HCT116 (cell line): ENCODE results near the gene TTC39C. TPM values are rescaled to one million over a fixed set of nuclear protein-coding genes. Genes with fewer than 3 reads are reported as not detected.

Experiments used
- ATAC-seq: fragments of 200-7000 bp; cut with Tn5 transposase; 2 replicates; pipeline ENCODE4 v1.9.1; 2020; ENCODE audit warnings: mild to moderate bottlenecking, moderate library complexity
- BruUV-seq: library from RNA; stranded (reverse); fragments of 400-500 nt; replicated peaks from 2 replicates; lab custom pipeline; 2021; lab: Mats Ljungman, UMichigan
- CTCF ChIA-PET: fragments of 300-600 bp; sonication (Branson Sonifier 250); formaldehyde crosslinking; loops from one replicate; lab custom pipeline; 2021; ENCODE audit warnings: antibody characterized with exemption; lab: Charles Lee
- POLR2A ChIA-PET: fragments of 300-600, 350-600 bp; sonication (Branson Sonifier 250); formaldehyde crosslinking; loops from one replicate; lab custom pipeline; 2021; ENCODE audit warnings: antibody characterized with exemption; lab: Charles Lee
- RAD21 ChIA-PET, 2 experiments: fragments of 300-600 bp; sonication (Branson Sonifier 250); formaldehyde crosslinking; loops; one replicate each; lab custom pipeline; 2023; ENCODE audit warnings: low total read pairs in 2 of 2; ENCODE audit not compliant: uncharacterized antibody in 2 of 2, unreplicated experiment in 2 of 2, low non-redundant PET in 1 of 2; lab: Charles Lee
- DNase-seq: peaks from one replicate; pipeline ENCODE4 v3.0.0-alpha.2; 2010; ENCODE audit warnings: low read depth, low spot score
- H2AFZ ChIP-seq: fragments of 200-600 bp; shearing (Covaris generic), sonication (generic); 2 replicates; pipeline ENCODE4 v1.6.1; 2017; ENCODE audit warnings: low read depth, mixed run types, mixed read lengths, antibody characterized with exemption, low read length; ENCODE audit not compliant: poor library complexity, severe bottlenecking
- H3K27ac ChIP-seq: 2 replicates; pipeline ENCODE4 v1.5.1; 2012; ENCODE audit warnings: low read depth, low read length
- H3K27me3 ChIP-seq: fragments of 200-600 bp; sonication (generic); 2 replicates; pipeline ENCODE4 v1.6.1; 2016; ENCODE audit warnings: mixed run types, low read length, mixed read lengths; ENCODE audit not compliant: insufficient read depth
- H3K36me3 ChIP-seq, 2 experiments: fragments of 200-500 bp in 1 of 2; fragments of 200-600 bp in 1 of 2; sonication (Bioruptor generic) in 1 of 2; sonication (generic) in 1 of 2; 2 replicates each; pipeline versions ENCODE4 v1.5.1 to v1.6.1; 2014 to 2016; ENCODE audit warnings: low read length in 2 of 2, inconsistent platforms in 1 of 2, mixed read lengths in 1 of 2, mixed run types in 1 of 2; ENCODE audit not compliant: insufficient read depth in 2 of 2, control insufficient read depth in 1 of 2
- H3K4me1 ChIP-seq, 2 experiments: fragments of 200-600 bp in 1 of 2; sonication (generic) in 1 of 2; 2 replicates each; pipeline versions ENCODE4 v1.5.1 to v1.6.1; 2012 to 2017; ENCODE audit warnings: low read length in 2 of 2, inconsistent platforms in 1 of 2, mild to moderate bottlenecking in 1 of 2, mixed read lengths in 1 of 2, mixed run types in 1 of 2, moderate library complexity in 1 of 2; ENCODE audit not compliant: insufficient read depth in 2 of 2, control insufficient read depth in 1 of 2
- H3K4me2 ChIP-seq: fragments of 200-600 bp; sonication (generic); 2 replicates; pipeline ENCODE4 v1.6.1; 2017; ENCODE audit warnings: mixed run types, low read length, mixed read lengths
- H3K4me3 ChIP-seq, 2 experiments: fragments of 200-600 bp in 1 of 2; sonication (generic) in 1 of 2; replicated peaks in 1 of 2; 2 replicates each; pipeline ENCODE4 v1.5.1; 2011 to 2016; ENCODE audit warnings: low read length in 2 of 2, control low read depth in 1 of 2, low read depth in 1 of 2, mild to moderate bottlenecking in 1 of 2, mixed read lengths in 1 of 2, mixed run types in 1 of 2
- H3K79me2 ChIP-seq: fragments of 200-600 bp; sonication (generic); 2 replicates; pipeline ENCODE4 v1.6.1; 2017; ENCODE audit warnings: mild to moderate bottlenecking, mixed run types, low read length, moderate library complexity, mixed read lengths; ENCODE audit not compliant: insufficient read depth
- H3K9ac ChIP-seq: fragments of 200-600 bp; sonication (generic); 2 replicates; pipeline ENCODE4 v1.6.1; 2016; ENCODE audit warnings: low read length, mixed read lengths
- H3K9me2 ChIP-seq: fragments of 200-600 bp; sonication (generic), shearing (Covaris generic); 2 replicates; pipeline ENCODE4 v1.6.1; 2017; ENCODE audit warnings: mixed run types, mild to moderate bottlenecking, moderate library complexity; ENCODE audit not compliant: insufficient read depth
- H3K9me3 ChIP-seq, 2 experiments: fragments of 200-500 bp in 1 of 2; fragments of 200-600 bp in 1 of 2; sonication (Bioruptor generic) in 1 of 2; sonication (generic) in 1 of 2; 2 replicates each; pipeline ENCODE4 v1.6.1; 2014 to 2017; ENCODE audit warnings: low read length in 2 of 2, mixed read lengths in 2 of 2, inconsistent platforms in 1 of 2, low read depth in 1 of 2, mild to moderate bottlenecking in 1 of 2, mixed run types in 1 of 2, moderate library complexity in 1 of 2; ENCODE audit not compliant: control insufficient read depth in 1 of 2, insufficient read depth in 1 of 2
- H4K20me1 ChIP-seq: fragments of 200-600 bp; sonication (generic), shearing (Covaris generic); 2 replicates; pipeline ENCODE4 v1.6.1; 2017; ENCODE audit warnings: mixed run types, mild to moderate bottlenecking, moderate library complexity; ENCODE audit not compliant: insufficient read depth
- CBX3 ChIP-seq: IDR thresholded peaks from 2 replicates; pipeline ENCODE4 v1.6.1; 2012; ENCODE audit warnings: low read depth
- CEBPB ChIP-seq: IDR thresholded peaks from 2 replicates; pipeline ENCODE4 v1.6.1; 2012; ENCODE audit warnings: low read depth
- ELF1 ChIP-seq: IDR thresholded peaks from 2 replicates; pipeline ENCODE4 v1.6.1; 2012; ENCODE audit warnings: low read depth, borderline replicate concordance
- SP1 ChIP-seq: IDR thresholded peaks from 2 replicates; pipeline ENCODE4 v1.6.1; 2012; ENCODE audit warnings: low read depth
- intact Hi-C: fragments of 100-400 bp; cut with micrococcal nuclease; formaldehyde crosslinking; loops from 2 replicates; pipeline ENCODE4 v1.10.0; 2022
- total RNA-seq: library from RNA; stranded (reverse); gene quantifications from one replicate; pipeline ENCODE4 v1.2.1, GENCODE V29; 2021; ENCODE audit not compliant: unreplicated experiment

TTC39C gene
- total RNA-seq, 1 experiment from 2014 or later = 24.8 TPM

DNA sequence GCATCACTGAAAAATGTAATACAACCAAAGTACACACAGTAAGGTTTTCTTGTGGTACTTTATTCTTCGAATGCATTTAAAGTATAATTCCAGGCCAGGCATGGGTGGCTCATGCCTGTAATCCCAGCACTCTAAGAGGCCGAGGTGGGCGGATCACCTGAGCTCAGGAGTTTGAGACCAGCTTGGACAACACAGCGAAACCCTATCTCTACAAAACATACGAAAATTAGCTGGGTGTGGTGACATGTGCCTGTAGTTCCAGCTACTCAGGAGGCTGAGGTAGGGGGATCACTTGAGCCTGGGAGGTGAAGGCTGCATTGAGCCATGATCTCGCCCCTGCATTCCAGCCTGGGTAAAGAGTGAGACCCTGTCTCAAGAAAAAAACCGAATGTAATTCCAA, 3.9 kb upstream of the TTC39C start:
- intact Hi-C loops = loop anchor here (5.0 kb wide), 1 partner anchor 102 kb away; no protein-coding TSS in a partner anchor
- ChIA-PET POLR2A (no interaction called here), RAD21 (no interaction called here), CTCF (no interaction called here)
- H3K36me3 ChIP-seq = no peaks in the 10 kb centered on the region
- H3K4me3 ChIP-seq = no peak overlapping the region
- H2AFZ ChIP-seq = no peak overlapping the region
- peaks cover 2 to 12% of the 10 kb centered on the region in 2 experiments; a peak in 3 of 4 replicates for H3K4me1 ChIP-seq
- TF ChIP-seq SP1 = no peak
- TF ChIP-seq CEBPB = no peak
- TF ChIP-seq ELF1 = no peak
- H3K27me3 ChIP-seq = no peaks in the 10 kb centered on the region
- H3K27ac ChIP-seq = no peak overlapping the region
- ATAC-seq = no peak
- H4K20me1 ChIP-seq = no peaks in the 10 kb centered on the region
- H3K9me2 ChIP-seq = no peaks in the 10 kb centered on the region
- DNase-seq = no peak
- H3K9me3 ChIP-seq = no peaks in the 10 kb centered on the region
- H3K4me2 ChIP-seq = no peak overlapping the region
- no peak overlapping the region for H3K9ac ChIP-seq
- no TSS peak for BruUV-seq
- peaks cover 4% of the 10 kb centered on the region; the same call in 1 of the 2 replicates for H3K79me2 ChIP-seq

DNA sequence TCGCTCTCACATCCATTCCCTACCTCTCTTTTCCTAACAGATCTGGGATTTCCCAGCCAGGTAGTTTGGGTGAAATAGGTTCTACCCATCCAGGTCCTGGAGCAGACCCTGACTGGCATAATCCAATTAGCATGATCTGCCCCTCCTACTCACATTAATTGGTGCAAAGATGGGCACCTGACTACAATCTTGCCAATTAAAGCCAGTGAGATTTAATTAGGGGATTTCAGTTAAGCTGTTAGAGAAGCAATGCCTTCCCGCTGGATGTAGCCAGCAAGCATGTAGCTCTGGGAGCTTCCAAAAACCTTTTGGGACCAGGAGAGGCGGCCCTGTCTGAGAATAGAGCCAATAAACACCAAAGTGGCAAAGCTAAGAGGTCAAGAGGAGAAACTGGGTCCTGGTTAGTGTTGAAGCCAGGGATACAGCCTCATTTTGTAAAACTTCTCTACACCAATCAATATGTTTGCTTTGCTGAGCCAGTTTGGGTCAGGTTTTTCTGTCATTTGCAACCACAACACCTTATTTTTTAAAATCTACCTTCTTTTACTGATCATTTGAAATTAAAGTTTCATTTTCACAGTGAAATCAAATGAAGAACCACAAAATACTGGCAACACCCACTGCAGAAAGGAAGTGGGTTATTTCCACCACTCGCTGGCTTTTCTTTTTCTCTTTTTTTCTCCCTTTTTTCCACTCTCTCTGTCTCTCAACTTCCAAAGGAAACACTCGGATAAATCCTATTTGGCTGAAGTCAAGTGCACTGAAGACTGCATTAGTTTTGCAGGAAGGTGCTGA, 3.2 kb upstream of the TTC39C start:
- Histone ChIP-seq H3K4me1 (peaks cover 8 to 18% of the 10 kb centered on the region in 2 experiments; a peak in 3 of 4 replicates), H3K4me3 (no peak overlapping the region), H3K9me2 (no peaks in the 10 kb centered on the region), H3K27me3 (no peaks in the 10 kb centered on the region), H4K20me1 (no peaks in the 10 kb centered on the region), H3K9ac (no peak overlapping the region), H3K4me2 (no peak overlapping the region), H3K9me3 (no peaks in the 10 kb centered on the region), H3K79me2 (peaks cover 10% of the 10 kb centered on the region), H2AFZ (no peak overlapping the region), H3K27ac (no peak overlapping the region), H3K36me3 (no peaks in the 10 kb centered on the region)
- DNase-seq (no peak), ATAC-seq (no peak)
- BruUV-seq = no TSS peak
- intact Hi-C loops = loop anchor here (5.0 kb wide), 1 partner anchor 101 kb away; no protein-coding TSS in a partner anchor
- TF ChIP-seq CBX3 = no peak
- ChIA-PET POLR2A (no interaction called here), RAD21 (no interaction called here), CTCF (no interaction called here)
